Duodenal mucosa (tissue), 2 donors: ENCODE data around the gene CXADR.

Source experiments
- H3K27ac ChIP-seq: one replicate; pipeline ENCODE4 v1.7.0; 2013; ENCODE audit warnings: low read depth, low read length
- H3K27me3 ChIP-seq, 2 donors: one replicate each; pipeline ENCODE4 v1.7.0; 2013; ENCODE audit warnings: low read length in 2 of 2, control low read depth in 1 of 2; ENCODE audit not compliant: insufficient read depth in 2 of 2, control insufficient read depth in 1 of 2
- H3K36me3 ChIP-seq, 2 donors: one replicate each; pipeline ENCODE4 v1.7.0; 2013; ENCODE audit warnings: low read length in 2 of 2, control low read depth in 1 of 2; ENCODE audit not compliant: insufficient read depth in 2 of 2, control insufficient read depth in 1 of 2
- H3K4me1 ChIP-seq, 2 donors: one replicate each; pipeline ENCODE4 v1.7.0; 2013; ENCODE audit warnings: low read length in 2 of 2, control low read depth in 1 of 2; ENCODE audit not compliant: insufficient read depth in 2 of 2, control insufficient read depth in 1 of 2
- H3K4me3 ChIP-seq, 2 donors: one replicate each; pipeline ENCODE4 v1.7.0; 2013; ENCODE audit warnings: low read length in 2 of 2, low read depth in 1 of 2
- H3K9ac ChIP-seq, 2 donors: one replicate each; pipeline ENCODE4 v1.7.0; 2013; ENCODE audit warnings: low read length in 2 of 2, low read depth in 1 of 2
- H3K9me3 ChIP-seq, 2 donors: one replicate each; pipeline ENCODE4 v1.7.0; 2013; ENCODE audit warnings: low read length in 2 of 2, control low read depth in 1 of 2; ENCODE audit not compliant: control insufficient read depth in 1 of 2

CXADR gene

GRCh38 chr21:17612565-17613241 lies 99.9 kb downstream of the CXADR start, which contains the start of gene BTG3:
TSS of gene BTG3 (minus strand) at chr21:17612901. CDS start at chr21:17609144, 3,757 bp downstream.
- H3K9ac ChIP-seq = peak within 1 kb of the TSS; percentile 91 to 92
- H3K4me1 ChIP-seq = peaks cover 7 to 10% of the 10 kb centered on the region in 2 donors
- H3K27me3 ChIP-seq = no peaks in the 10 kb centered on the region
- H3K9me3 ChIP-seq = no peaks in the 10 kb centered on the region
- peak within 1 kb of the TSS; percentile 68 for H3K27ac ChIP-seq
- peak within 1 kb of the TSS; percentile 81 to 91 for H3K4me3 ChIP-seq
- peaks cover 2 to 3% of the 10 kb centered on the region in 2 donors for H3K36me3 ChIP-seq

- Histone ChIP-seq H3K27me3 (no peaks in the 10 kb centered on the region), H3K9ac (peak overlapping the region; percentile 23 to 62), H3K36me3 (no peaks in the 10 kb centered on the region), H3K9me3 (no peaks in the 10 kb centered on the region), H3K4me1 (peaks cover 7 to 10% of the 10 kb centered on the region in 2 donors), H3K27ac (peak overlapping the region; percentile 68), H3K4me3 (peak overlapping the region; percentile 81 to 91)
Measured at GRCh38 chr21:17613242-17613676, 100.4 kb downstream of the CXADR start.

DNA sequence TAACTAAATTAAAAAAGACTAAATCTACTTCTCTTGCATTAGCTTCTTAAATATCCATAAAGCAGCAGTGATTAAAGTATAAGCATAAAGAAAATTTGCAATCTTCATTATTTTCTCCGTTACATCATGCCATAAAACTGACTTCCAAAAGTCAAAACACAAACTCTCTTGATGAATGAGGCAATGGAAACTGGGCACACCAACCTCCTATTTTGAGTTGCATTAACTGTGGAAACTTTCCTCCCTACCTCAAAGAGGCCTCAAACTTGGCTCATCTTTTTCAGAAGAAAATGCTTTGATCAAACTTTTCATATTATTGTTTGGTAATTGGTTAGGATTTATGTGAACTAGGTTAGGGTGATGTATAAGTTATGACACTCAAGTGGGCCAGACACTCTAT lies 104.0 kb downstream of the CXADR start:
- H3K9me3 ChIP-seq = no peaks in the 10 kb centered on the region
- H3K9ac ChIP-seq = no peak overlapping the region
- no peak overlapping the region for H3K27ac ChIP-seq
- H3K36me3 ChIP-seq = no peaks in the 10 kb centered on the region
- H3K4me3 ChIP-seq = no peak overlapping the region
- H3K4me1 ChIP-seq = no peaks in the 10 kb centered on the region
- H3K27me3 ChIP-seq = no peaks in the 10 kb centered on the region

DNA sequence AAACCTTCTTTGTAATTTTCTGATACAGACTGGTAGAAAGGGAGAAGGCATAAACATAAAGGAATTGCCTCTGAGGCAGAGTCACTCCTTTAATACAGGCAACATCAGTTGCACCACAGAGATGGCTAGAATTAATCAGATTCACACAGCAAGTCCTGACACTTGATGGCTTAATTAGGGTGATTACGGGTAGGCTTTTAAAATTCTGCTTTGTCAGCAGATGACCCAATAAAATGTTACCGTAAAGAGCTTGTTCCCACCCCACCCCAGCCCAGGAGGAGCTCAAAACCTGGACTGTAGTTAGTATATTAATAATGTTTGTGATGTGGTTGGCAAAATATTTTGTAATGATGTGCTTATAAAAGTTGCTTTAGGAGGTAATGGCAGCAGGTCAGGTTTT lies 109.2 kb downstream of the CXADR start:
- Histone ChIP-seq H3K9me3 (no peaks in the 10 kb centered on the region), H3K9ac (no peak overlapping the region), H3K4me3 (no peak overlapping the region), H3K27ac (no peak overlapping the region), H3K4me1 (no peaks in the 10 kb centered on the region), H3K27me3 (no peaks in the 10 kb centered on the region), H3K36me3 (no peaks in the 10 kb centered on the region)

- no peak overlapping the region for H3K9ac ChIP-seq
- no peaks in the 10 kb centered on the region for H3K9me3 ChIP-seq
- no peaks in the 10 kb centered on the region for H3K27me3 ChIP-seq
- H3K4me3 ChIP-seq = no peak overlapping the region
- H3K4me1 ChIP-seq = no peaks in the 10 kb centered on the region
- no peaks in the 10 kb centered on the region for H3K36me3 ChIP-seq
- no peak overlapping the region for H3K27ac ChIP-seq
Measured at GRCh38 chr21:17631195-17631594, 118.4 kb downstream of the CXADR start.

DNA sequence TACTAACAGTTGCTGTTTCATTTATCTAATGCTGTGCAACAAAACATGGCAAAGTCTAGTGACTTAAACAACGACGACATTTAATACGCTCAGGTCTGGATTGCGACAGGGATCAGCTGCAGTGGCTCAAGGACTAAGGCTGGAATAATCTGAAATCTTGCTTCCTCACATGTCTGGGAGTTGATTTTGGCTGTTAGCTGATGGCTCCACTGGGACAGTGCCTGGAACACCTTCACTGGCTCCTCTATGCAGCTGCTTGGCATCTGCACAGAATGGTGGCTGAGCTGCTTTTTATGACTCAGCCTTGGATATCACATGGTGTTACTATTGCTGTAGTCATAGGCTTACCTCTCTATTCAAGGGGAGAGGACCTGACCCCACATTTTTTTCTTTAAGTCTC lies 123.9 kb downstream of the CXADR start:
- H3K36me3 ChIP-seq = no peaks in the 10 kb centered on the region
- H3K27me3 ChIP-seq = no peaks in the 10 kb centered on the region
- no peak overlapping the region for H3K4me3 ChIP-seq
- H3K9me3 ChIP-seq = no peaks in the 10 kb centered on the region
- H3K4me1 ChIP-seq = no peaks in the 10 kb centered on the region
- no peak overlapping the region for H3K9ac ChIP-seq
- H3K27ac ChIP-seq = no peak overlapping the region

DNA sequence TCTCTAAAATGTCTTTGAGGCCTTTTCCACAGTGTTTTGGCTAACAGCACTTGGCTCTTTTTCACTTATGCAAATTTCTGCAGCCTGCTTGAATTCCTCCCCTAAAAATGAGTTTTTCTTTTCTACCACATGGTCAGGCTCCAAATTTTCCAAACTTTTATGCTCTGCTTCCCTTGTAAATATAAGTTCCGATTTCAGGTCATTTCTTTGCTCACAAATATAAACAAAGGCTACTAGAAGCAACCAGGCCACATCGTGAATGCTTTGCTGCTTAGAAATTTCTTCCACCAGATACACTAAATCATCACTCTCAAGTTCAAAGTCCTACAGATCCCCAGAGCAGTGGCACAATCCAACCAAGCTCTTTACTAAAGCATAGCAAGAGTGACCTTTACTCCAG lies 128.0 kb downstream of the CXADR start:
- Histone ChIP-seq H3K4me1 (no peaks in the 10 kb centered on the region), H3K9ac (no peak overlapping the region), H3K36me3 (no peaks in the 10 kb centered on the region), H3K27me3 (no peaks in the 10 kb centered on the region), H3K27ac (no peak overlapping the region), H3K4me3 (no peak overlapping the region), H3K9me3 (no peaks in the 10 kb centered on the region)
